A172 (cell line): ENCODE measurements around the gene USO1. TPM values are rescaled to one million over a fixed set of nuclear protein-coding genes. Genes with fewer than 3 reads are reported as not detected.
"Not testable (repeated sequence)": the region's sequence is repeated elsewhere in the genome, so short reads cannot be mapped to it uniquely, and the experiment has no call there.

Source experiments
- DNase-seq: peaks from one replicate; pipeline ENCODE4 v3.0.0-alpha.2; 2015; ENCODE audit warnings: low spot score
- total RNA-seq: library from RNA; depleted of rRNA; stranded (reverse); fragments of >200 nt; shearing (Covaris generic); gene quantifications from 2 replicates; pipeline ENCODE4 v1.2.3, GENCODE V29; 2014

The USO1 gene
- total RNA-seq, 1 experiment from 2014 or later = 49.9 TPM

DNA sequence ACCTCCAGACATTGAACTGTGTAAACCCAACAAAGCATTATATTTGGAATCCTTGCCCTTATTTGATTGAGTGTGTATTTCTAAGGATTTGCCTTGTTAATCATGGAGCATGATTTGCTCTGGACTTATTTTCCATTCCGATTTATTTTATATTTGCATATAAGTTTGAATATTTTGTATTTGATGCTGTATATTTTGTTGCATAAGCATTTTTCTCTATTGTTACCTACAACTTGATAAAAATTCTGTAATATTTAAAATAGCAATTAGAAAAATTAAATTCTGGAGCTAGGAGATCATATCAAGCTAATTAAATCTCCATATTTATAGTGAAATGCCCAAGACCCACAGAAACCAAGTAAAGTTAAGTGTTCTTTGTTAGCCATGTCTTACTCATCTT is 47.2 kb downstream of the USO1 start:
- DNase-seq = no peak

- no peak for DNase-seq
These were observed 53.2 kb downstream of the USO1 start for GRCh38 chr4:75777589-75777988.

- DNase-seq = no peak
These were observed 54.9 kb downstream of the USO1 start for GRCh38 chr4:75779105-75779757.

- DNase-seq = no peak
These were observed 56.9 kb downstream of the USO1 start for GRCh38 chr4:75781305-75781704.

GRCh38 chr4:75786526-75786925 is 62.1 kb downstream of the USO1 start:
- DNase-seq = no peak

DNA sequence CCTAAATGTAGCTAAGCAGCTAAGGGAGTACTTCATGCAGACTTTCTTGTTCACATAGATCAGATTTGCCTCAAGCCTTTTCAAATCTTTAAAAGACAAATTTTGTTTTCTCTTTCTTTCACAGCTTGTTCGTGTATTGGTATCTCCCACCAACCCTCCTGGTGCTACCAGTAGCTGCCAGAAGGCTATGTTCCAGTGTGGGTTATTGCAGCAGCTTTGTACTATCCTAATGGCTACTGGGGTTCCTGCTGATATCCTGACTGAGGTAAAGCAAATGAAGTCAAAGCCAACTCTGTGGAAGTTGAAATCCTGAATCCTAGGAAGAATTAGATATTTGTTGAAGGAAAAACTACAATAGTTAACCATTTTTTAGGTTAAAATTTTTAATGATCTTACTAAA is 62.6 kb downstream of the USO1 start:
- DNase-seq = no peak

- DNase-seq = no peak
These were observed 65.6 kb downstream of the USO1 start for GRCh38 chr4:75790024-75790423.

DNA sequence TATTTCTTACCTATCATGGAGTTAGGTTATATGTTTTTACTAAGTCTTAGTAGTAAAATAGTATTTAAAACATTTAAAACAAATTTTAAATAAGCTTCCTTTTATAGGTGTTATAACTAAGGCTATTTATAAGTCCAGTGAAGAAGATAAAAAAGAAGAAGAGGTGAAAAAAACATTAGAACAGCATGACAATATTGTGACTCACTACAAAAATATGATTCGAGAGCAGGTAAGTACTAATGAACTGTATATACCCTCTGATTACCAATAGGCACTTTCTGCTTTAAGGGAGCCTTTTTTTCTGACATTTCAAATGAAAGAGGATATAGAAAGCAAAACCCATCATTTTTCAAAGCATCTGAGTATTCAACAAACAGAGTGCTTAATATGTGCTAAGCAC is 76.6 kb downstream of the USO1 start:
- DNase-seq = peak; percentile 12

- not testable (repeated sequence) for DNase-seq
These were observed 81.7 kb downstream of the USO1 start for GRCh38 chr4:75806035-75806434.

- DNase-seq = no peak
These were observed 93.5 kb downstream of the USO1 start for GRCh38 chr4:75817901-75818300.

- DNase-seq = no peak
These were observed 94.7 kb downstream of the USO1 start for GRCh38 chr4:75819121-75819520.

- DNase-seq = no peak
These were observed 95.8 kb downstream of the USO1 start for GRCh38 chr4:75820197-75820596.

- DNase-seq = no peak
These were observed 96.3 kb downstream of the USO1 start for GRCh38 chr4:75820676-75821075.

DNA sequence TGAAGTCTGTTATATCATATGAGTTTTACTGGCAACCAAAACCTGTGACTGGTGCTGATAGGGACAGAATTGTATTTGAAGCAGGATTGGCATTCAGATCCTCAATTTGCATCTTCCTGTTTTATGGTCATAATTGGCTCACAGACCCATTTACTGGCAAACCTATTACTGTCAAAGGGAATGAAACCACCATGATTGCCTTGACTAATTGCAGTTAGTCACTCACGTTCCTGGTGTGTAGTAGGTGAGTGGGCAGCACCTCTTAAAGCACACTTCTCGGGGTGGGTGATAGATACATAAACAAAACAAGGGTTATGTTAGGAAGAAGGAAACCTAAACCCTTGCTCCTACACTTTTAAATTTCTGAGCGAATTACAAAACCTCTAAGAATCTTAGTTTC is 96.8 kb downstream of the USO1 start:
- DNase-seq = no peak

- peak; percentile 10 for DNase-seq
These were observed 97.6 kb downstream of the USO1 start for GRCh38 chr4:75821966-75822365.

DNA sequence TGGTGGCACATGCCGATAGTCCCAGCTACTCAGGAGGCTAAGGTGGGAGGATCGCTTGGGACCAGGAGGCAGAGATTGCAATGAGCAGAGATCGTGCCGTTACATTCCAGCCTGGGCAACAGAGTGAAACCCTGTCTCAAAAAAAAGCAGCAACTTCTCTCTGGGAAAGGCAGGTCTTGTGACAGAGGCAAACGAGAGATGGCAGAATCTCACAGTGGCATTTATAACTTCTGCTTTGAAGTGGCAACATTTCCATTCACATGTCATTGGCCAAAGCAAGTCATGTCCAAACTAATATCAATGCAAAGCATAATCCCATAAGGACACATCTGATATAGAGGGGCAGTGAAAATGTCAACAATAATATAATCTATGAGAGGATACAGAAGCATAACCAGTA is 98.0 kb downstream of the USO1 start:
- no peak for DNase-seq

DNA sequence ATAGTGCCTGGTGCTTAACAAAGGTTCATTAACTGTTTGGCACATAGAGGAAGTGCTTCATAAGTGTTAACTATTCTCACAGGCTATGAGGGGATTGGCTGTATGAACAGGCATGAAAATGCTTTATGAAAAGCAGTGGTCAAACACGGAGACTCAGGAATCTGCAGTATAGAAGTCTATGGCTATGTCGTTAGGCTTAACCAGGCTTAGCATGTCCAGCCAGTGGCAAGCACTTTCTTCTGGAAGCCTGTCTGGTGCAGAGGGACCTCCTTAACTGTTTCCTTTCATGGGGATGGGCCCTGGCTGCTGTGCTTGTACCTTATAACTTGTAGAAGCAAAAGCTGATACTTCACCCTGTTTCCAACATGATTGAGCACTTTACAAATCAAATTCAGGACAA is 99.4 kb downstream of the USO1 start:
- no peak for DNase-seq

- DNase-seq = no peak
These were observed 106.5 kb downstream of the USO1 start for GRCh38 chr4:75830906-75831305.

DNA sequence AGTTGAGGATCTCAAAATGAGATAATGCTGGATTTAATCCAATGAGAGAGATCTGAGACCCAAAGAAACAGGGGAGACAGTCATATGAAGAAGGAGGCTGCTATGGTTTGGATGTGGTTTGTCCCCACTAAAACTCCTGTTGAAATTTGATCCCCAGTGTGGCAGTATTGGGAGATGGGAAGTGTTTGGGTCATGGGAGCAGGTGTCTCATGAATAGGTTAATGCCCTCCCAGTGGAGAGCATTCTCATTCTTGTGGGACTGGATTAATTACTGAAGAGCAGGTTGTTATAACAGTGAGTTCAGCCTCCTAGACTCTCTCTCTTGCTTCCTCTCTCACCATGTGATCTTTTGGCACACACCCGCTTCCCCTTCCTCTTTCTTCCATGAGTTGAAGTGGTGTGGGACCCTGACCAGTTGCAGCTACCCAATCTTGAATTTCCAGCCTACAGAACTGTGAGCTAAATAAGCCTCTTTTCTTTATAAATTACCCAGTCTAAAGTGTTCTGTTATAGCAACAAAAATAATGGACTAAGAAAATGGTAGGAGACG is 107.6 kb downstream of the USO1 start:
- no peak for DNase-seq

- DNase-seq = no peak
These were observed 109.9 kb downstream of the USO1 start for GRCh38 chr4:75834095-75834771.

GRCh38 chr4:75834772-75835154 is 110.4 kb downstream of the USO1 start:
- no peak for DNase-seq

DNA sequence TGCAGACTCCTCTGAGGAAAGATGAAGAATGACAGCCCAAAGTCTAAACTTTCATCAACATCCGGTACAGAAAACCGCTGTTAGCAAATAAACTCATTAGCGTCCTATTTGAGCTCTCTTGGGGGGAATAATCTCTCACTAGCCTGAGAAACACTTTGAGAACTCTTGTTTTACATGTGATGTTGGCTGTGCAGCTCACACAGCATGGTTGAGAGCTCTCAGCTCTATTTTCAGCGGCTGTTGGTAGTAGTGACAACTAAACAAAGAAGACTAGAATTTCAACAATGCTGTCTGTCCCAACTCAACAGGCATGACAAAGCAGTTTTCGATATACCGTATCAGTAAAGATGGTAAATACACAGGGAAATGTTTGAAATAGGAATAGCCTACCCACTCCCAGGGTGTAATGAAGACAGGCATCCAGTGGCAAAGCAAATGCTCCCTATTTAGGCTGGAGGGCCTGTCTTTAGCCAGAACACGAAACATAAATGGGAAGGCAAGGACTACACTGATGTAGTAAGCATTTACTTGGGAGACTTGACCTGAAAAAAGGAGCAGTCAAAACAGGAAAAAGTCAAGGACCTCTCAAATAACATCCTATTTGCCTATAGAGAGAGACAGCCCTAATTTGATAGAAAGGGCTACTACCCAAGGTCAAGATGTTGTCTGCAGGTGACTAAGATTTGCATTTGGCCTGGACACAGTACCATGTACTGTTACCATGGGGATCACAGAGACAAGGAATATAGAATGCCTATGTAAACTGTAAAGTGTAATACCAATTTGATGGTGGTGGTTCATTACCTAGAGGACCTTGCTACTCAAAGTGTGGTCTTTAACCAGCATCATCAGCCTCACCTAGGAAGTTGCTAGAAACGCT is 117.5 kb downstream of the USO1 start:
- DNase-seq = no peak

GRCh38 chr4:75843596-75843995 is 119.2 kb downstream of the USO1 start:
- no peak for DNase-seq
